GM21825 (cell line): Measurements from ENCODE around the gene PNKP.

Experiments
- ATAC-seq: cut with Tn5 transposase; IDR thresholded peaks from one replicate; pipeline ENCODE4 v1.9.1; 2021; ENCODE audit warnings: mild to moderate bottlenecking, moderate library complexity; ENCODE audit not compliant: unreplicated experiment

PNKP gene

DNA sequence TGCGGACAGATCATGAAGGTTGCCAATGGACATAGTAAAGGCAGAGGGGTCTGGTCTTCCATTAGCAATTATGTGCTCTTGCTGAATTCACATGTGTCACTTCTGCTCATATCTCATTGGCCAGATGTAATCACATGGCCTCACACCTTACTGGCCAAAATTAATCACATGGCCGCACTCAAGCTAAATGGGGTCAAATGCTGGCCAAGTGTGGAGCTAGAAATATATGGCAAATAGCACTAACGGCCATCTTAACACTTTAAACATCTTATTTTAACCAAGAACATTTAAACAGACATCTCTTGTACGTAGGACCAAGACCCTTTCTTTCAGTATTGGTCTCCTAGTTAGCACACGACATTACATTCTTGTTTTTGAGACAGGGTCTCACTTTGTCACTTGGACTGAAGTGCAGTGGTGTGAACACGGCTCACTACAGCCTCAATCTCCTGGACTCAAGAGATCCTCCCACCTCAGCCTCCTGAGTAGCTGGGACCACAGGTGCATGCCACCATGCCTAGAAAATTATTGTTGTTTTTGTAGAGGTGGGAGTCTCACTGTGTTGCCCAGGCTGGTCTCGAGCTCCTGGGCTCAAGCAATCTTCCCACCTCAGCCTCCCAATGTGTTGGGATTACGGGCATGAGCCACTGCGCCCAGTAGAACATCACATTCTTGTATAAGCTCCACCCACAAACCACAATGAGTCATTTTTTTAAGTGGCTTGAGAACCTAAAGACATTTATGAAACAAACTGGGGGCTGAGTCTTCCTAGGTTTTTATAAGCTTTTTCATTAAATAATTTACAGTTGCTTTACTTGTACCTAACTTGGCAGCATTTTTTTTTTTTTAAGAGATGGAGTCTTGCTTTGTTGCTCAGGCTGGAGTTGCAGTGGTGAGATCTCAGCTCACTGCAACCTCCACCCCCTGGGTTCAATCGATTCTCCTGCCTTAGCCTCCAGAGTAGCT is 19.4 kb downstream of the PNKP start:
- ATAC-seq: no peak

DNA sequence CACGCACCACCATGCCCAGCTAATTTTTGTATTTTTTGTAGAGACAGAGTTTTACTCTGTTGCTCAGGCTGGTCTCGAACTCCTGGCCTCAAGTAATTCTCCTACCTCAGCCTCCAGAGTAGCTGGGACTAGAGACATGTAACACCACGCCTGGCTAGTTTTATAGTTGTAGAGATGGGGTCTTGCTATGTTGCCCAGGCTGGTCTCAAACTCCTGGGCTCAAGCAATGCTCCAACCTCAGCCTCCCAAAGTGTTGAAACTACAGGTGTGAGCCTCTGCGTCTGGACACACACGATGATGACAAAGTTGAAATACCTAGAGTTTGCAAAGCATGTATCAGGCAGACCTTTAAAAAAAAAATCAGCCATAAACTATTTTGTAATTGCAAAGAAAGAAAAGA is 21.0 kb downstream of the PNKP start:
- ATAC-seq: no peak

DNA sequence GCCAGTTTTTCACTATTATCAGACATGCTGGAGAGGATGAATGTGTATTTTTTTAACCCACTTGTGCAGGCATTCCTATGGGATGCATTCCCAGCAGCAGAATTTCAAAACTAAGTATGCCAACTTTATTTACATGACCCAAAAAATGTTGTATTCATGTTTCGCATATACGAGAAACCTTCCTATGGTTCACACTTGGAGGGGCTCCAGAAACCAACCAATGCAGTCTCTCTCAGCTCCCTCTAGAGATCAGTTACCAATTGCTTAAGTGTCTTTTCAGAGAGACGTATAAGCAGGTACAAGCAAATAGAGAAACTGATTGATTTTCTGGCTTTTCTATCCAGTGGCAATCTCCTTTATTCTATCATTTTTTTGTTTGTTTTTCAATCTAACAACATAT is 22.0 kb downstream of the PNKP start:
- ATAC-seq: no peak

DNA sequence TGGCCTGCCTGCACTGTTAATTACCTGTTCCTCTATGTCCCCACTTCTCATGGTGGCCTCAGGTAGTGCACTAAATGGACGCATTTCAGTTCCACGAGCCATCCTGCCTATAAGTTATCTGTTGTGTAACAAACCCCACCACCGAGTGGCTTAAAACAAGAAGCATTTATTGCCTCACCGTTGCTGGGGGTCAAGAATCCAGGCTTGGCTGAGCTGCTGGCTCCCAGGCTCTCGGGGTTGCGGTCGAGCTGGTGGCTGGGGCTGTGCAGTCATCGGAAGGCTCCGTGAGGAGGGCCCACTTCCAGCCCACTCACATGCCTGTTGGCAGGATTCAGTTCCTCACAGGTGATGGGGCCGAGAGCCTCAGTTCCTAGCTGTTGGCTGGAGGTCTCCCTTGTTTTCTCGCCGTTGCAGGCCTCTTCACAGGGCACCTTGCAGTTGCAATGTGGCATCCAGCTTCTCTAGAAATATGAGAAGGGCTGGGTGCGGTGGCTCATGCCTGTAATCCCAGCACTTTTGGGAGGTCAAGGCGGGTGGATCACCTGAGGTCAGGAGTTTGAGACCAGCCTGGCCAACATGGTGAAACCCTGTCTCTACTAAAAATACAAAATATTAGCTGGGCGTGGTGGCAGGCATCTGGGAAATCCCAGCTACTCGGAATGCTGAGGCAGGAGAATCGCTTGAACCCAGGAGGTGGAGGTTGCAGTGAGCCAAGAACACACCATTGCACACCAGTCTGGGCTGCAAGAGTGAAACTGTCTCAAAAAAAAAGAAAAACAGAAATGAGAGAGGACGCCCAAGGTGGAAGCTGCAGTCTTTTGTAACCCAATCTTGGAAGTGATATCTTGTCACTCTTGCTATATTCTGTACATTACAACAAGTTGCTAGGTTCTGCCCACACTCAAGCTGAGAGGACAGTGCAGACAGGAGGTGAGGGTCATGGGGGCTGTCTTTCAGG is 23.0 kb downstream of the PNKP start:
- no peak for ATAC-seq

DNA sequence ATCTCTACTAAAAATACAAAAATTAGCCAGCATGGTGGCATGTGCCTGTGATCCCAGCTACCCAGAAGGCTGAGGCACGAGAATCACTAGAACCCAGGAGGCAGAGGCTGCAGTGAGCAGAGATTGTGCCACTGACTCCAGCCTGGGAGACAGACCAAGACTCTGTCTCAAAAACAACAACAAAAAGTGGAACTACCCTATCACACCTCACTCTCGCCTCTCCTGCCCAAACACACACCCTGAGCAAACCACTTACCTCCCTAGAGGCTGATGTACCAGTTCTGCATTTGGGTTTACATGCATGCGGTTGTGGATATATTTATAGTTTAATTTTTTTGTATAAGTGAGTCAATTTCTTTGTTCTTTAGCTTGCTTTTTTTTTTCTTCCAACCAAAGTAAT is 24.1 kb downstream of the PNKP start:
- no peak for ATAC-seq

DNA sequence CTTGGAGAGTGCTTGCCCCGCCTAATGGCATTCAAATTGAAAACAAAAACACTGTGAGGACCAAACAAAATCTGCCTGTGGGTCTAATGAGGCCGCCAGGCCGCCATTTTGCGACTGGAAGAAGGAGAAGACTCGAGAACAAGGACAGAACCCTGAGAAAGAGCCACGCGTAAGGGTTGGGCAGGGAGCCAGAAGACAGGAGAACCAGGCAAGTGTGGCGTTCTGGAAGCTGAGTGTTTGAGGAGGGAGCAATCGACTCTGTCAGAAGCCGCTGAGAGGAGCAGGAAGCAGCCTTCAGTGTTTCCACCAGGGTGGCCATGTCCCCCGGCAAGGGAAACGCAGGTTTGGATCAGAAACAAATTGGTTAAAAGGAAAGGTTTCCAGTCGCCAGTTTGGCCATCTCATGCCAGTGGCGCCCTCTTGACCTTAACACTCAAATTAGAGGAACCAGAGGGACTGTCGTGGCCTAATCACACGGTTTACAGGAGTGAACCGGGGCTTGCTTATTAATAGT is 26.6 kb downstream of the PNKP start:
- ATAC-seq: no peak

DNA sequence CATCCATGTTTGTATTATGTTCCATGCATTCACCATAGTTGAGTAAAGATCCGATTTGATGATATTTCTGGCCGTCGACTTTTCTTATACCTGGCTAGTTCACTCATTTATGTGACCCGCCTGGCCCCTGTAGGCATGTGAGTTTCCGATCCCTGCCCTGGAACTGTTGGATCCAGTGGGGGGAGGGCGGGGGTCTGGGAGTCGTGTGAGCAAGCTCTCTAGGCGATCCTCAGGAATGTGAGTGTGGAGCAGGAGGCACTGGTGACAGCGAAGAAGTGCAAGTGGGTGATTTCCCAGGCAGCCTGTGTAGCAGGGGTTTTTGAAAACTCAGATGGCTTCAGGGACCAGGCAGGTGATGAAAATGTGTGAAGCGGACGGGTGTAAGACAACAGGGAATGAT is 27.1 kb downstream of the PNKP start:
- no peak for ATAC-seq

DNA sequence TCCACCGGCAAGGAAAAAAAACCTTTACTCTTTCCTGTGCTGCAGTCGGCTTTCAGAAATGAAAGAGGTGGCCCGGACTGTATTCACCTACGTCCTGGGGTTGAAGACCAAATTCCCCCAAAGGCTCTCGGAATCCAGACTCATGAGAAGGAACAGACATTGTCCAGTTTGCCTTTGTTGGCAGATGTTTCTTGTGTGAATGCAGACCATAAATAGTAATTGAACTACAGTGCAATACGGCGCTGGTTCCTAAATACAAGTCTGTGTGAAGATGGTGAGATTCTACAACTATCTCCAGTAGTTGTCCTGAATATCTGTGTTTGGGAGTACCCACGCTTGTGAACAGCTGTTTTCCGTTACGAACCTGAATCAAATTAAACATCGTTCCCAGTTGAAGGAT is 27.7 kb downstream of the PNKP start:
- no peak for ATAC-seq

DNA sequence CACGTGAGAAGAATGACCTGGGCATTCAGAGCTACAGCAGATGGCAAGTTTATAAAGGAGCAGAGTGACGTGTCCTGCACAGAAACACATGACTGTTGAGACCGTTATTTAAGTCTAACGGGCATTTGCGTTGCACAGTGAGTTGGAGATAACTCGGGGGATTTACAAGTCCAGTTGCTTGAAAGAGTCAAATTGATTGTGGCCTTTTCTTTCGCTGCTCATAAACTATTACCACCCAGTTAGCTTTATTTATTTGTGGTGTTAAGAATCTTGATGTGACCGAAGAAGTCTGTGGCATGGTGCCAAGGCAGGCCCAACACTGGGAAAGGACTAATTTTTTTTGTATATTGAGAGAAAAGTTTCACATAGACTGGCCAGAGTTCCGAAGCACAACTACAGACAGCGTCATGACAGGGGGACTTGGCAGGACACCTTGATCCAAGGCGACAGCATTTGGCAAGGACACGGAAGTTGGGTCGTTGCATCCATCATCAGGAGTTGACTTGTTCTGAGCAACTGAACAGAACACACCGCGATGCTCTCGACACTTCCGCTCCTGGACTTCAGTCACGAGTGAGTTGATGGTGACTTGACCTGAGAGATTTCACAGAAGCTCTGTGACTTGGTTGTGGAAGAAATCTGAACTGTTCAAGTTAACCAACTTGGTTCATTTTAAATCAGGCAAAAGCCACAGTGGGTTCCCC is 28.3 kb downstream of the PNKP start:
- ATAC-seq: no peak

DNA sequence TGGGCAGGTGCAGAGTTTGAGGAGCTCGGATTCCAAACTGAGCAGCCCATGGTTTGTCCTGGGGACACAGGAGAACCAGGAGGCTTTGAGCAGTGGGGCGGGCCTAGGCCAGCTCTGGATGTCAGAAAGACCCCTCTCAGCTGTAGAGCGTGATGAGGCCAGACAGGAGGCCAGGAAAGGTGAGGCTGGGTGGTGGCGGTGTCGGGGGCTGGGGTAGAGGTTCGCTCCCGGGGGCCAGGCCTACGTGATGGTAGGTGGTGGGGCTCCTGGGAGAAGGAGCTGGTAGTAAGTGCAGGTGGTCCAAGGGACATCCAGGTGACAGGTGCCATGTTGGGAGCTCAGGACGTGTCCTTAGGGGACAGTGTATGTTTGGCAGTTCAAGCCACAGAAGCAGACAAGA is 30.0 kb downstream of the PNKP start:
- no peak for ATAC-seq

DNA sequence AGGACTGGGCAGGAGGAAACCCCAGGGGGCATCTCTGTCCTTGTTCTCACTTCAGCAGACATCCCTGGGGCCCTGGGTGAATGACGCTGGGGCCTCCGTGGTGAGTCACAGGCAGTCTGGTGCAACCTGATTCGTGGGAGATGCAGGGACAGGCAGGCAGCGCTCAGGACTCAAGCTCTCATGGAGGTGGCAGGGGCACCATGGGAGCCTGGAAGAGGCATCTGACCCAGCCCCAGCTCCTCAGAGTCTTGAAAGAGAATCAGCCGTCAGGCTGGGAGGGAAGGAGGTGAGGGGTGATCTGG is 30.4 kb downstream of the PNKP start:
- ATAC-seq: no peak

DNA sequence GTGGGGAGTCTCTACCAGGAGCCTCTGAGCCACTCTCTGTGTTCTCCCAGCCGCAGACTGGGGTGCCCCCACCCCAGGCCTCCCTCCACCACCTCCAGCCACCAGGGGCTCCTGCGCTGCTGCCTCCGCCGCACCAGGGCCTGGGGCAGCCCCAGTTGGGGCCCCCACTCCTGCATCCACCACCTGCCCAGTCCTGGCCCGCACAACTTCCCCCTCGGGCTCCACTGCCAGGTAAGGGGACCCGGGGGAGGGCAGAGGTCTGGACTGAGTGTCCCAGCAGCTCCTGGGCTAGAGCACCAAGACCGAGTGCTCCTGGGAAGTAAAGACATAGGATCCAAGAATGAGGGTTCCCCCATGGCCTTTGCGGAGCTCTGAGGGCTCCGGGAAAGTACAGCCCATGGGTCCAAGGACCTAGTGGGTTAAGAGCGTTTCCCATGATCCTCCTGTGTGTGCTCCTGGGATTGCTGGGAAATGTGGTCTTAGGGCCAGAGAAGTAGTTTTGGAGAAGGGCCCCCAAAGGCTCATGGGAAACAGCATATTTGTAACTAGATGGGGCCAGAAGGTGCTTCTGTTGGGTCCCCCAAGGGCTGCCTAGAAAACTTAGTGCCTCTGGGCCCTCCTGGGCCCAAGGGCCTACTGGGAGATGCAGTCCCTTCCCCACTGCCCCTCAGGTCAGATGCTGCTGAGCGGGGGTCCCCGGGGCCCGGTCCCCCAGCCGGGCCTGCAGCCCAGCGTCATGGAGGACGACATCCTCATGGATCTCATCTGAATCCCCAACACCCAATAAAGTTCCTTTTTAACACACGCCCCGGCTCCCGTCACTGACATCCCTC is 31.0 kb downstream of the PNKP start:
- no peak for ATAC-seq

DNA sequence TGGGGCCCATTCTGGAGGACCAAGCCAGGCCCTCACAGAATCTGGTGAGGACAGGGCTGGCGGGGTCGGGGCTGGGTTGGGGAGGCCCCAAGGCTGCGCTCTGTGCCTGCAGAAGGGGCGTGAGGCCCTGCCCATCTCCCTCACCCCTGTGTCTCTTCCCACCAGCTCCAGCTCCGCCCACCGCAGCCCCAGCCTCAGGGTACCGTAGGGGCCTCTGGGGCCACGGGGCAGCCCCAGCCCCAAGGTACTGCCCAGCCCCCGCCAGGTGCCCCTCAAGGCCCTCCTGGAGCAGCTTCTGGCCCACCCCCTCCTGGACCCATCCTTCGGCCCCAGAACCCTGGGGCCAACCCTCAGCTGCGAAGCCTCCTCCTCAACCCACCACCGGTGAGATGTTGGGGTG is 31.8 kb downstream of the PNKP start:
- ATAC-seq: no peak

DNA sequence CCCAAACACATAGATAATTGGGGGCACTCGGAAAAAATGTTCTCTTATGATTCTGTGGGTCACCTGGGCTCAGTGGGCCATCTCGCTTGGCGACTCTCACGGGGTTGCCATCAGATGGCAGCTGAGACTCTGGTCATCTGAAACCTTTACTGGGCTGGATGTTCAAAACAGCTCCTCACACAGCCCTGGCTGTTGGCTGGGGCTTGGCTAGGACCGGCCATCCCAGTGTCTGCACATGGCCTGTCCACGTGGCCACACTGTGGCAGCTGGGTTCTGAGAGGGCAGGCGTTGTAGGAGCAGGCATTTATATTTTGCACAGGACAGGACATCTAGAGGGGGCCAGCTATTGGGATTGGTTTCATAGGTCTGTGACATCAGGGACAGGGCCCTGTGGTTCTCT is 33.8 kb downstream of the PNKP start:
- no peak for ATAC-seq

DNA sequence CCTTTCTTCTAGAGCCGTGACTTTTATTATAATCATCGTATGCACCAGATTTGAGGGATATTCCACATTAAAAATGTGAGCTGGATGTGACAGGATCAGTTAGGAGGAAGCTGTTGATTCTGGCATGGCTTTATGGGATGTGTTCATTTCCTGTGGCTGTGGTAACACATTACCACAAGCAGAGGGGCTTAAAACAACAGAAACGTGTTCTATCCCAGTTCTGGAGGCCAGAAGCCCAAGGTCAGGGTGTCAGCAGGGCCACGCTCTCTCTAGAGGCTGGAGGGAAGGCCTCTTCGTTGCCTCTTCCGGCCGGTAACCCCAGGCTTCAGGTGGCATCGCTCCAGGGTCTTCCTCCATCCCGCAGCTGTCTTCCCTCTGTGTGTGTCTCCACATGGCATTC is 34.8 kb downstream of the PNKP start:
- no peak for ATAC-seq

DNA sequence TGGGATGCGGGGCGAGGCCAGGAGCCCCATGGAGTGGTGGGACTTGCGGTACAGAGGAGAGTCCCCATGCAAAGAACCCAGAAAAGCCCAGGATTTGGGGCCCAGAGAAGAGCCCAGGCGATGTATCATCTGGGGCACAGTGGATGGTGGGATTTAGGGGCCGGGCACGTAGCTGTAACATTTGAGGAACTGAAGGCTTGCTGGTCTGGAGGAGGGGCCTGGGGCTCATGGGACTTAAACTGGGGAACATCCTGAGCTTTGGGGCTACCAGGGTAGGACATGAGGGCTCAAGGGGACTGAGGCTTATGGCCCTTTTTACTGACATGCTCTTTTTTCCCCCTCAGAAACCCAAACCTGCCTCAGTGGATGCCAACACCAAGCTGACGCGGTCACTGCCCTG is 35.8 kb downstream of the PNKP start:
- ATAC-seq: no peak

DNA sequence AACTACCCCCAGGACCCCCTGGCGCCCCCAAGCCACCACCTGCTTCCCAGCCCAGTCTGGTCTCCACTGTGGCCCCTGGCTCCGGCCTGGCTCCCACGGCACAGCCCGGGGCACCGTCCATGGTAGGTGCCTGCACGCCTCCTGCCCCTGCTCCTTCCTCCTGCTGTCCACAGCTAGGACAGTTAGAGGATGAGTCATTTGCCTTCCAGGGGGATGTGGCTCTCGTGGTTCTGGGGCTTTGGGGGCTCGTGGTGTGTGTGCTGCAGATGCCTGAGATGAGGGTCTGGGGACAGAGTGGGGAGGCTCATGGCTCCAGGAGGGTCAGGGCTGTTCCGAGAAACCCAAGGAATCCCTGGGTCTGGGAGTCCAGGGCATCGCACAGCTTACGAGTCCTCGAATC is 36.6 kb downstream of the PNKP start:
- ATAC-seq: no peak

DNA sequence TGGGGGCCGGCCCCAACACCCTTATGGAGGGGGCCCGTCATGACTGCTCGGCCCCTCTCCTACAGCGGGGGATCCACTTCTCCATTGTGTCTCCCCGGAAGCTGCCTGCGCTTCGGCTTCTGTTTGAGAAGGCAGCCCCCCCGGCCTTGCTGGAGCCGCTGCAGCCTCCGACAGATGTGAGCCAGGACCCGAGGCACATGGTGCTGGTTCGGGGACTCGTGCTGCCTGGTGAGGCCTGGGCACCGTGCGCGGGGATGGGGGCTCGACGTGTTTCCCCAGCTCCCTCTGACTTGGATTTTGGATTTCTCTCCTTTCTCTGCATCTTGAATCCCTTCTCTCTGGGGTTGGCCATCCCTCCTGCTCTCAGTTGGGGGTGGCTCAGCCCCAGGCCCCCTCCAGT is 37.7 kb downstream of the PNKP start:
- no peak for ATAC-seq

DNA sequence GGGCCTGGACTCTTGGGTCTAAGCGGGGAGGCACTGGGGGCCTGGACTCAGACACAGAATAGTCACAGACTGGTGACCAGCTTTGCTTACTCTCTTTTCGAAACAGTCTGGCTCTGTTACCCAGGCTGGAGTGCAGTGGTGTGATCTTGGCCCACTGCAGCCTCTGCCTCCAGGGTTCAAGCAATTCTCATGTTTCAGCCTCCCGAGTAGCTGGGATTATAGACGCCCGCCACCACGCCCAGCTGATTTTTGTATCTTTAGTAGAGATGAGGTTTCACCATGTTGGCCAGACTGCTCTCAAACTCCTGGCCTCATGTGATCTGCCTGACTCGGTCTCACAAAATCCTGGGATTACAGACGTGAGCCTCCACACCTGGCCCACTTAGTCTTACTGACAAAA is 38.2 kb downstream of the PNKP start:
- no peak for ATAC-seq

DNA sequence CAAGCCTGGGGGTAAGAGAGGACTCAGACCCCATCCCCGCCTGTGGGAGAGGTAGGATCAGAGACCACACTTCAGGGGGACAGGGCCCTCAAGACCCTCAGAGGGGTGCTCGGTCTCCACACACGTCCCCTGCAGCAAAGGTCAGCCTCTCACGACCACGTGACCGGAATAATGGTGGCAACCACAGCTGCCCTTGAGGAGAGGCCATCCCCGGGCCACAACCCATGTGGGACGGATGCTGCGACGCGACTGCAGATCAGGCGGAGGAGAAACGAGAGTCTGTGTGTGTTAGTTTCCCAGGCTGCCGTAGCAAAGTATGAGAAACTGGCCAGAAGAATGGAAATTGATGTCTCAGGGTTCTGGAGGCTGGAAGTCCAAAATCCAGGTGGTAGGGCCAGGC is 40.3 kb downstream of the PNKP start:
- no peak for ATAC-seq
